ENCODE data around the gene CCDC127. TPM values are rescaled to one million over a fixed set of nuclear protein-coding genes. Genes with fewer than 3 reads are reported as not detected.

CCDC127 gene
- total and polyA plus RNA-seq, 2 donors (not counting 1 experiment from before 2014, with no cell fraction given) = 1.4 to 8.7 TPM

- H3K4me3 Mint-ChIP-seq = no peak overlapping the region
- TF ChIP-seq EZH2 (IDR thresholded peaks at IDR 0.05; ENCODE audit: borderline replicate concordance, insufficient read depth, low read depth, low read length, poor library complexity, severe bottlenecking) = no peak
- TF ChIP-seq CTCF (IDR thresholded peaks at IDR 0.05) = no peak
- no peak overlapping the region for H2AFZ ChIP-seq (ENCODE audit: insufficient read depth, low read depth, low read length, poor library complexity, severe bottlenecking)
- H3K27me3 Mint-ChIP-seq = no peaks in the 10 kb centered on the region
- ATAC-seq (ENCODE audit: low read depth) = no peak
- H3K36me3 ChIP-seq (replicated peaks in 1 of 2; ENCODE audit: control extremely low read depth in 1 of 2, control insufficient read depth in 1 of 2, extremely low read depth in 1 of 2, insufficient read depth in 2 of 2, low read length in 1 of 2) = peaks cover 1 to 49% of the 10 kb centered on the region in 2 experiments
- peaks cover 8% of the 10 kb centered on the region for H3K79me2 ChIP-seq (ENCODE audit: control insufficient read depth, insufficient read depth, low read length)
- no peaks in the 10 kb centered on the region for H3K27me3 ChIP-seq (replicated peaks in 1 of 4; ENCODE audit: control extremely low read depth in 1 of 4, control insufficient read depth in 3 of 4, insufficient read depth in 4 of 4, low read length in 3 of 4)
- H3K4me1 Mint-ChIP-seq = peaks cover 15% of the 10 kb centered on the region
- no peaks in the 10 kb centered on the region for H3K9me3 ChIP-seq (ENCODE audit: control extremely low read depth in 1 of 3, control insufficient read depth in 2 of 3, insufficient read depth in 1 of 3, low read length in 2 of 3)
- no peak overlapping the region for H3K9ac ChIP-seq (ENCODE audit: low read length)
- intact Hi-C loops (cut with micrococcal nuclease) = no loop called here
- no peak overlapping the region for H3K4me3 ChIP-seq (ENCODE audit: control extremely low read depth in 1 of 5, extremely low read depth in 1 of 5, insufficient read depth in 1 of 5, low read depth in 2 of 5, low read length in 4 of 5)
- POLR2A ChIA-PET = no interaction called here
- no peak overlapping the region for H3K4me2 ChIP-seq (replicated peaks; ENCODE audit: low read depth, low read length, poor library complexity, severe bottlenecking)
- CTCF ChIA-PET = no interaction called here
- no peaks in the 10 kb centered on the region for H3K9me3 Mint-ChIP-seq (ENCODE audit: insufficient read depth)
- no peak overlapping the region for H3K27ac ChIP-seq (ENCODE audit: low read length in 2 of 2)
- H3K27ac Mint-ChIP-seq = no peak overlapping the region
- peaks cover 42% of the 10 kb centered on the region for H4K20me1 ChIP-seq (ENCODE audit: control insufficient read depth, insufficient read depth, low read length, poor library complexity, severe bottlenecking)
- DNase-seq = no peak
- H3K4me1 ChIP-seq (ENCODE audit: control insufficient read depth in 2 of 2, insufficient read depth in 2 of 2, low read length in 2 of 2) = peaks cover 0 to 6% of the 10 kb centered on the region in 2 donors
These were observed 13.5 kb downstream of the CCDC127 start for GRCh38 chr5:204462-204861.

- peaks cover 41% of the 10 kb centered on the region for H4K20me1 ChIP-seq (ENCODE audit: control insufficient read depth, insufficient read depth, low read length, poor library complexity, severe bottlenecking)
- CTCF ChIA-PET = no interaction called here
- H3K4me2 ChIP-seq (replicated peaks; ENCODE audit: low read depth, low read length, poor library complexity, severe bottlenecking) = no peak overlapping the region
- intact Hi-C loops (cut with micrococcal nuclease) = no loop called here
- no peak overlapping the region for H2AFZ ChIP-seq (ENCODE audit: insufficient read depth, low read depth, low read length, poor library complexity, severe bottlenecking)
- no peak overlapping the region for H3K27ac Mint-ChIP-seq
- H3K9ac ChIP-seq (ENCODE audit: low read length) = no peak overlapping the region
- no peak overlapping the region for H3K4me3 Mint-ChIP-seq
- POLR2A ChIA-PET = no interaction called here
- H3K4me1 Mint-ChIP-seq = peaks cover 15% of the 10 kb centered on the region
- H3K27me3 Mint-ChIP-seq = no peaks in the 10 kb centered on the region
- 100% methylated on average over 5 of the region's 6 CpGs for WGBS (ENCODE audit: insufficient coverage)
- ATAC-seq (ENCODE audit: low read depth) (no peak), DNase-seq (no peak)
- H3K9me3 Mint-ChIP-seq (ENCODE audit: insufficient read depth) = no peaks in the 10 kb centered on the region
- no peaks in the 10 kb centered on the region for H3K27me3 ChIP-seq (replicated peaks in 1 of 4; ENCODE audit: control extremely low read depth in 1 of 4, control insufficient read depth in 3 of 4, insufficient read depth in 4 of 4, low read length in 3 of 4)
- H3K36me3 ChIP-seq (replicated peaks in 1 of 2; ENCODE audit: control extremely low read depth in 1 of 2, control insufficient read depth in 1 of 2, extremely low read depth in 1 of 2, insufficient read depth in 2 of 2, low read length in 1 of 2) = peaks cover 1 to 49% of the 10 kb centered on the region in 2 experiments
- H3K4me1 ChIP-seq (ENCODE audit: control insufficient read depth in 2 of 2, insufficient read depth in 2 of 2, low read length in 2 of 2) = peaks cover 0 to 6% of the 10 kb centered on the region in 2 donors
- H3K27ac ChIP-seq (ENCODE audit: low read length in 2 of 2) = no peak overlapping the region
- no peaks in the 10 kb centered on the region for H3K9me3 ChIP-seq (ENCODE audit: control extremely low read depth in 1 of 3, control insufficient read depth in 2 of 3, insufficient read depth in 1 of 3, low read length in 2 of 3)
- no peak for TF ChIP-seq CTCF (IDR thresholded peaks at IDR 0.05)
- TF ChIP-seq EZH2 (IDR thresholded peaks at IDR 0.05; ENCODE audit: borderline replicate concordance, insufficient read depth, low read depth, low read length, poor library complexity, severe bottlenecking) = no peak
- H3K4me3 ChIP-seq (ENCODE audit: control extremely low read depth in 1 of 5, extremely low read depth in 1 of 5, insufficient read depth in 1 of 5, low read depth in 2 of 5, low read length in 4 of 5) = no peak overlapping the region
- peaks cover 7% of the 10 kb centered on the region for H3K79me2 ChIP-seq (ENCODE audit: control insufficient read depth, insufficient read depth, low read length)
These were observed 14.0 kb downstream of the CCDC127 start for GRCh38 chr5:204001-204400.
